NCI-H2171 (cell line): ENCODE data around the gene HACD1.
"Not testable (repeated sequence)": the region's sequence is repeated elsewhere in the genome, so short reads cannot be mapped to it uniquely, and the experiment has no call there.

Source experiments
- DNase-seq: peaks from one replicate; lab custom pipeline; 2025; lab: John Stamatoyannopoulos, UW

HACD1 gene

GRCh38 chr10:17643339-17643754 is 26.2 kb upstream of the HACD1 start:
- DNase-seq, result peak; percentile 48

GRCh38 chr10:17640331-17640816 is 23.2 kb upstream of the HACD1 start:
- no peak for DNase-seq

- no peak for DNase-seq
These were observed 20.7 kb upstream of the HACD1 start for GRCh38 chr10:17637869-17638268.

- DNase-seq, result no peak
These were observed 16.2 kb upstream of the HACD1 start for GRCh38 chr10:17633353-17633752.

- DNase-seq, result not testable (repeated sequence)
These were observed 15.4 kb upstream of the HACD1 start for GRCh38 chr10:17632590-17632989.

GRCh38 chr10:17626656-17627055 is 9.5 kb upstream of the HACD1 start:
- DNase-seq, result no peak

- no peak for DNase-seq
These were observed 7.8 kb upstream of the HACD1 start for GRCh38 chr10:17624996-17625395.

GRCh38 chr10:17622061-17622460 is 4.9 kb upstream of the HACD1 start:
- DNase-seq, result no peak

- DNase-seq, result no peak
These were observed 657 bp downstream of the HACD1 start for GRCh38 chr10:17616403-17617030.

GRCh38 chr10:17609523-17610079 is 7.6 kb downstream of the HACD1 start:
- DNase-seq, result peak; percentile 18

GRCh38 chr10:17607603-17608332 is 9.4 kb downstream of the HACD1 start:
- peak; percentile 36 for DNase-seq

- no peak for DNase-seq
These were observed 10.1 kb downstream of the HACD1 start for GRCh38 chr10:17607060-17607459.

GRCh38 chr10:17606547-17607040 is 10.6 kb downstream of the HACD1 start:
- no peak for DNase-seq

- DNase-seq, result no peak
These were observed 11.2 kb downstream of the HACD1 start for GRCh38 chr10:17605936-17606335.

- DNase-seq, result no peak
These were observed 18.1 kb downstream of the HACD1 start for GRCh38 chr10:17599089-17599488.

- DNase-seq, result no peak
These were observed 19.8 kb downstream of the HACD1 start for GRCh38 chr10:17597386-17597785.

GRCh38 chr10:17590969-17591645 is 26.1 kb downstream of the HACD1 start:
- no peak for DNase-seq

GRCh38 chr10:17589316-17589715 is 27.9 kb downstream of the HACD1 start:
- not testable (repeated sequence) for DNase-seq

GRCh38 chr10:17588420-17588819 is 28.8 kb downstream of the HACD1 start:
- no peak for DNase-seq

GRCh38 chr10:17587321-17587720 is 29.9 kb downstream of the HACD1 start:
- not testable (repeated sequence) for DNase-seq

GRCh38 chr10:17586821-17587234 is 30.3 kb downstream of the HACD1 start:
- DNase-seq, result no peak

- no peak for DNase-seq
These were observed 32.2 kb downstream of the HACD1 start for GRCh38 chr10:17585016-17585415.
